ENCODE data around the gene EPC1. TPM values are rescaled to one million over a fixed set of nuclear protein-coding genes. Genes with fewer than 3 reads are reported as not detected.

Gene EPC1
- total RNA-seq, 1 donor from 2014 or later: 40.3 TPM

- H3K36me3 ChIP-seq: peaks cover 38% of the 10 kb centered on the region
- TF ChIP-seq CTCF (IDR thresholded peaks at IDR 0.05): no peak
- H3K4me3 ChIP-seq: no peak overlapping the region
- H3K4me1 ChIP-seq: no peaks in the 10 kb centered on the region
- DNase-seq (no peak), ATAC-seq (no peak)
- intact Hi-C loops (cut with DNase I): no loop called here
- H3K9me3 ChIP-seq: no peaks in the 10 kb centered on the region
- H3K27me3 ChIP-seq (ENCODE audit: low read depth): no peaks in the 10 kb centered on the region
- H3K27ac ChIP-seq: no peak overlapping the region
Measured at GRCh38 chr10:32265756-32266155, 81.2 kb downstream of the EPC1 start.

GRCh38 chr10:32263300-32263699, 83.7 kb downstream of the EPC1 start:
- Histone ChIP-seq H3K4me1 (no peaks in the 10 kb centered on the region), H3K4me3 (no peak overlapping the region), H3K27ac (no peak overlapping the region), H3K27me3 (ENCODE audit: low read depth) (no peaks in the 10 kb centered on the region), H3K36me3 (peaks cover 13% of the 10 kb centered on the region), H3K9me3 (no peaks in the 10 kb centered on the region)
- ATAC-seq: peak in 1 of 2 donors; percentile 32
- no peak for TF ChIP-seq CTCF (IDR thresholded peaks at IDR 0.05)
- intact Hi-C loops (cut with DNase I): no loop called here
- no peak for DNase-seq

GRCh38 chr10:32259551-32259950, 87.4 kb downstream of the EPC1 start:
- H3K36me3 ChIP-seq: no peaks in the 10 kb centered on the region
- no peaks in the 10 kb centered on the region for H3K27me3 ChIP-seq (ENCODE audit: low read depth)
- H3K4me1 ChIP-seq: peaks cover 5% of the 10 kb centered on the region
- TF ChIP-seq CTCF (IDR thresholded peaks at IDR 0.05): no peak
- DNase-seq: no peak
- H3K4me3 ChIP-seq: no peak overlapping the region
- H3K27ac ChIP-seq: no peak overlapping the region
- no peaks in the 10 kb centered on the region for H3K9me3 ChIP-seq
- no peak for ATAC-seq
- intact Hi-C loops (cut with DNase I): no loop called here

- H3K4me1 ChIP-seq: peaks cover 5% of the 10 kb centered on the region
- peak; percentile 87 for TF ChIP-seq CTCF (IDR thresholded peaks at IDR 0.05)
- H3K27me3 ChIP-seq (ENCODE audit: low read depth): no peaks in the 10 kb centered on the region
- no peaks in the 10 kb centered on the region for H3K36me3 ChIP-seq
- no peak overlapping the region for H3K4me3 ChIP-seq
- intact Hi-C loops (cut with DNase I): no loop called here
- no peak overlapping the region for H3K27ac ChIP-seq
- DNase-seq (peak; percentile 74), ATAC-seq (peak; percentile 82 to 89)
- no peaks in the 10 kb centered on the region for H3K9me3 ChIP-seq
Measured at GRCh38 chr10:32256613-32257437, 90.1 kb downstream of the EPC1 start.

GRCh38 chr10:32253821-32254220, 93.1 kb downstream of the EPC1 start:
- Histone ChIP-seq H3K9me3 (no peaks in the 10 kb centered on the region), H3K27ac (no peak overlapping the region), H3K27me3 (ENCODE audit: low read depth) (no peaks in the 10 kb centered on the region), H3K4me1 (peaks cover 5% of the 10 kb centered on the region), H3K4me3 (no peak overlapping the region), H3K36me3 (no peaks in the 10 kb centered on the region)
- intact Hi-C loops (cut with DNase I): no loop called here
- DNase-seq (no peak), ATAC-seq (no peak)
- no peak for TF ChIP-seq CTCF (IDR thresholded peaks at IDR 0.05)
